IPS-18c (cell line): Measurements from ENCODE around the gene BRI3.

ENCODE experiments used
- H3K4me3 ChIP-seq: 2 replicates; pipeline ENCODE4 v1.7.0; 2013; ENCODE audit warnings: low read depth, mild to moderate bottlenecking, low read length, moderate library complexity; ENCODE audit not compliant: insufficient read depth
- H3K9me3 ChIP-seq: one replicate; pipeline ENCODE4 v1.6.1; 2013; ENCODE audit warnings: mild to moderate bottlenecking, low read length, moderate library complexity; ENCODE audit not compliant: control insufficient read depth, insufficient read depth

BRI3 gene

DNA sequence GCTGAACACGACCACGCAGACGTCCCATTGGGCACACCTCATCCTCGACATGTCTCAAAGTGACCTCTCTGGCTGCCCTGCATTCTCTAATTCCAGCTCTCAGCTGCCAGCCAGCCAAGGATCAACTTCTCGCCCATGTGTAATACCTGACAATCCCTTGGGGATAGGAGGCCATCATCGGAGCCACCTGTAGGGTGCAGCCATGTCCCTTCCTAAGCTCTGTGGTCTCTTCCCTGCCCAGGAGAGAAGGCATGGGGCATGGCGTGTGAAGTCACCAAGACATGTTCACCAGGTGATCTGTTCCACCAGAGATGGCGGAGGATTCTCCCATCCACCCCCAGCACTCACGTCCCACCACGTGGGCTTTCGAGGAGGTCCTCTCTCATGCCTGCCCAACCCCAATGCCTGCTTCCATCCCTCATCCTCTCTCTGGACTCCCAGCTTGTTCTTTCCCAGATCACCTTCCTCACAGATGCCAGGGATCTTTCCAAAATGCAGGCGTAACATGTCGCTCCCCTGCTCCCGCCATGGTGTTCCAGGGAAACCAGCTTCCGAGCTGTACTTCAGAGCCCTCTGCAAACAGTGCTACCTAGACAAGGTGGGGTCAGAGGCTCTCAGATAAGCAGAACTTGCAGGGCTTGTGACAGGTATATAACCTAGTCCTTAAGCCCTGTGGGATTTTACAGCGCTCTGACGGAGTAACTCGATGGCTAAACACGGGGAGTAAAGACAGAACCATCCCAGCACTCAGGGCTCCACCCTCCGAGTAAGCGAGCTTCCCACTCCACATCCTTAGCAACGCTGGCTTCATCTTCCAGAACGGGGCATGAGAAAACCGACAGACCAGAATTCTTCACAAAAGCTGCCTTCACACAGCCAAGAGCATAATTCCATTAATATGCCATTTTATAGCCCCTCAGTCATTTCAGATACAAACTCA, 41.1 kb downstream of the BRI3 start:
- Histone ChIP-seq H3K4me3 (no peak overlapping the region), H3K9me3 (no peaks in the 10 kb centered on the region)

DNA sequence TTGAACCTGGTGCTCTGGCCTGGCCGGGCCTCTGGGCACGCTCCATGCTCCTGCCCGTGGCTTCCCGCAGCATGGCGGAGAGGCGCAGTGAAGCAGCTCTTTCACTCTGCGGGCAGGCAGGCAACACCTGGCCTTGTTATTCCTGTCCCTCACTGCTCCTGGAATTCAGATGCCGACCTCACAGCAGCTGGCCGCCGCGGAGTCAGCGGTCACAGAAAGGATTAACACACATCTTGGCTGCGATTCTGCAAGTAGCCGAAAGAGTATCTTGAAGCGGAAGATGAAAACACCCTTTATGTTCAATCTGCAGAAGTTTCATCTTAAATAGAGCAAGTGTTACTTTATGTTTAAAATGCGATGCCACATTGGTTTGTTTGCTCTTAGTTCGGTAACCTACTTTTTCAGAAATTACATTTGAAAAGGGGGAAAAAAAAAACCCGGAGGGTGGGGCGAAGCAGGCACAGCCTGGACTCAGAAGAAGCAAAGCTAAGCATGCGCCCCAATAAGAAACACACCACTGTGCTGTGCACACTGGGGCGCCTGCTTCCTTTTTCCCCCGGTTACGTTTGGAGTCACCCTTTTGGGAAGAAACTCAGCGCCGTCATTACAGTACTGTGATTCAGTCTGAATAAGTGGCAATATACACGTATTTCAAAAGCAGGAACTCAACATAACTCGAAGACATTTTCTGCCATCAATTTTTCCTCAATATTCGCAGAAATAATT, 42.3 kb downstream of the BRI3 start:
- Histone ChIP-seq H3K9me3 (no peaks in the 10 kb centered on the region), H3K4me3 (no peak overlapping the region)

DNA sequence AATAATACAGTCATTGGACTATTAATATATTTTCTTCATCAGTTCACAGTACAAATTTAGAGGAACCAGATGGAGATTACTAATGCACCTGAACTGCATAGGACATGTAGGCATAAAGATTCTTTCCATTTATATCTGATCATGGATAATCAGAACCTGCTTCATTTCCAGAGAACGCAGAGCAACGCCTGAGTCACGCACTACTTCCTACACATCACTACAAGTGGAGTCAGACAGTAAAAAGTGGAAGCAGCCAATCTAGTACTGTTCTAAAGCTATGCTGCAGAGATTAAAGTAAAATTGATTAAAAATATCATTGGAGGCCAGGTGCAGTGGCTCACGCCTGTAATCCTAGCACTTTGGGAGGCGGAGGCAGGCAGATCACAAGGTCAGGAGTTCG, 43.3 kb downstream of the BRI3 start:
- H3K9me3 ChIP-seq, result no peaks in the 10 kb centered on the region
- H3K4me3 ChIP-seq, result no peak overlapping the region

DNA sequence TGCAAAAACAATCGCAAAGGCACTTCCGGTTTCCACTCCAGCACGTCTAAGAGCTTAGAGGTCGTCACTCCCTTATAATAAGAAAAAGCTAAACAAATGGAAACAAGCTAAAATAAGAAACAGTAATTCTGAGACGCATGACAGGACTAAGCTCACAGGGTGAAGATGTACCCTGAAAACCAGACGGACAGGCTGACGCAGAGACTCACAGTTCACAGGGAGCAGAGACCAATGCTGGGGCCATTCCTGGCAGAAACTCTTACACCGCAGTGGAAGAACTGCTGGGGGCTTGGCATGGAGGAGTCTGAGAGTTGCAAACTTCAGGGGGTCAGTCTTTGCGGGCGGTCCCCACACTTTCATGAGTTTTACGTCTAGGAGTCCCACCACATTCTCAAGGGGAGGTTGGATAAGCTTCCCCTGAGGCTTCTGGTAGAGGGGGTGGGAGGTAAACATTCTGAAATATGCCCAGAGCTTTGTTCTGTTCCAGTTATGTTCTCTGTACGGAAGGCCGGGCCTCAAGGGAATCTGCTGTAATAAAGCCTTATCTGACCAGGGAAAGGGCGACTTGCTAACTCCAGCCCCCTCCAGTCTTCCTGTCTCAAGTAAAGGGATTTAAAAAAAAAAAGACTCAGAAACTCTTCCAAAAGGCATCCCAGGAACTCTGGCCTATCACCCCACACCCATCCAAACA, 47.8 kb downstream of the BRI3 start:
- H3K9me3 ChIP-seq, result no peaks in the 10 kb centered on the region

DNA sequence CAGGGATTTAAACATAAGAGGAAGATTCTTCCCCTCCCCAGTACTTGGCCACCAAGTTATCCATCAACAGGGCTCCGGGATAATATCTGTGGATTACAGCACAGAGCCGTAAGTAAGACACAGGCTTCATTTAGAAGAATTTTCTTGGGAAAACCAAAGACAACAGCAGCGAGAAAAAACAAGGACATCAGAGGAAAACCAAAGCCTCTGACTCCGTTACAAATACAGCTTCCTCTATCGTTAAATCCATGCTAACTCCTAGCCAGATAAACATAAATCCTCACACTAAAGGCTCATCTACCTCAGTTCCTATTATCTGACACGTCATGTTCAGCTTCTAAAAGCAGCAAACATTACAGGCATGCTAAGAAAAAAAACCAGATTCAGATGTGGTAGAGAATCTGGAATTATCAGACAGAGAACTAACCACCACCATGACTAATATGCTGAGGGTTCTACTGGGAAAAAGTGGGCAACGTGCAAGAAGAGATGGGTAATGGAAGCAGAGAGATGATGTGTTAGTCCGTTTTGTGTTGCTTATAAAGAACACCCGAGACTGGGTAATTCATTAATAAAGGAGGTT, 48.4 kb downstream of the BRI3 start:
- no peak overlapping the region for H3K4me3 ChIP-seq
- no peaks in the 10 kb centered on the region for H3K9me3 ChIP-seq

More for the DNA sequence above, 47.8 kb downstream of the BRI3 start:
- H3K4me3 ChIP-seq, result no peak overlapping the region

DNA sequence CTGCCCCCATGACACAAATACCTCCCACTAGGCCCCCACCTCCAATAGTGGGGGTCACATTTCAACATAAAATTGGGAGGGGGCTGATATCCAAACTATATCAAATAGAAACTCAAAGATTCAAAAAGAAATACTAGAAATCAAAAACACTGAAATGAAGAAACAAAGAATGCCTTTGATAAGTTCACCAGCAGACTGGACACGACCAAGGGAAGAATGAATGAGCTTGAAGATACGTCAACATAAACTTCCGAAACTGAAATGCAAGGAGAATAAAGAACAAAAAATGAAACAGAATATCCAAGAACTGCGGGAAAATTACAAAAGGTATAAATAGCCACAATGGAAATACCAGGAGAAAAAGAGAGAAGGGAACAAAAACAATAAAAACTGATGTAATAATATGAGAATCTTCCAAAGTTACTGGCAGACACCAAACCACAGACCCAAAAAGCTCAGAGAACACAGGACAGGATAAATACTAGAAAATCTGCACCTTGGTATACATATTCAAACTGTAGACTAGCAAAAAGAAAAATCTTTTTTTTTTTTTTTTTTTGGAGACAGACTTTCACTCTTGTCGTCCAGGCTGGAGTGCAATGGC, 49.5 kb downstream of the BRI3 start:
- Histone ChIP-seq H3K4me3 (no peak overlapping the region), H3K9me3 (no peaks in the 10 kb centered on the region)

DNA sequence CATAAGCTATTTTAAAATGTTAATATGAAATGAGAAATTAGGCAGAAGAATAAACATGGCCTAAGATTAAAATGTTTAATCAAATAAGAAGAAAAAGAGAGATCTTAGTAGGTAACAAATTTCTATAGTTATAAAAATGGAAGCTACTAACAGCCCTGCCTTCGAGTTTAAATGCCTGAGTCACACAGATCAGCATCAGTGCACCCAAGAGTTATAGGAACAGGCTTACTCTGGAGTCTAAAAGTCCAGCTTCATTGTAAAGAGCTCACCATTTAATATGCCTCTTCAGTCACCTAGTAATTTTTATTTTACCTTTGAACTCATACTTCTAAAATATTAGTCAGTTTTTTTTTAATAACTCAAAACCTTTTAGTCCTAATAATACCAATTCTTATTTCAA, 52.6 kb downstream of the BRI3 start:
- Histone ChIP-seq H3K9me3 (peaks cover under 1% of the 10 kb centered on the region), H3K4me3 (no peak overlapping the region)

DNA sequence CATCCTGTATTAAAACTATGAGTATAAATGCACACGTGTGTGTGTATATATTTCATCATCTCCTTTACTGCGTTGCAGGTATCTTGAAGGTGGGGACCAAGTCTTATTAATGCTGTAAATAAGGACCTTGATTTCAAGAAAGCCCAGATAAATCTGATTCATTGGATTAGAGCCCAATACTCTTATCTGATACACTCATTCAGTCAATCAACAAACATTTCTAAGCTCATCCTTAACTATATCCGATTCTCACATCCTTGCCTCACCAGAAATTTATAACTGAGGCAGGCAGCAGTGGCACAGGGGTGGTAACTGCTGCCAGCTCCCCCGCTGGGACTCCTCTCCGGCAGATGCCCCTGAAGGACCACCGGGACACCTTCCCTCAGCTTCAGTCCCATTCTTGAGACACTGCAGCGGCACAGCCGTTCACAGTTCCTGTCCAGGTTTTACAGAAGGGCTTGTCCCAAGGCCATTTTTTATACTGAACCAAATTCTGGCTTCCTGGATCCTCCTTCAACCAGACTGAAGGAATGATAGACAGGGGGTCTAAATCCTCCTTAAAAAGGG, 54.0 kb downstream of the BRI3 start:
- H3K9me3 ChIP-seq, result peaks cover 2% of the 10 kb centered on the region
- no peak overlapping the region for H3K4me3 ChIP-seq

DNA sequence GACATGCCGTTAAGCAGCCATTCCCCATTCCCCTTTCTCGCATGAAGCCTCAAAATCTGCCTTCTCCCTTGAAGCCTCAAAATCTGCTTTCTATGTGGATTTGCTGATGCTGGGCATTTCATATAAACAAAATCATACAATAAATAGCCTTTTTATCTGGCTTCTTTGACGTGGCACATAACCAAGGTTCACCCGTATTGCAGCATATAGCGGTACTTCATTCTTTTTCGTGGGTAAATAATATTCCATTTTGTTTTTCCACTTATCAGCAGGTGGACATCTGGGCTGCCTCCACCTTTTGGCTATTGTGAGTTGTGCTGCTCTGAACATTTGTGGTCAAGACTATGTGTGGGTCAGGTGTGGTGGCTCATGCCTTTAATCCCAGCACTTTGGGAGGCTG, 57.0 kb downstream of the BRI3 start:
- no peak overlapping the region for H3K4me3 ChIP-seq

DNA sequence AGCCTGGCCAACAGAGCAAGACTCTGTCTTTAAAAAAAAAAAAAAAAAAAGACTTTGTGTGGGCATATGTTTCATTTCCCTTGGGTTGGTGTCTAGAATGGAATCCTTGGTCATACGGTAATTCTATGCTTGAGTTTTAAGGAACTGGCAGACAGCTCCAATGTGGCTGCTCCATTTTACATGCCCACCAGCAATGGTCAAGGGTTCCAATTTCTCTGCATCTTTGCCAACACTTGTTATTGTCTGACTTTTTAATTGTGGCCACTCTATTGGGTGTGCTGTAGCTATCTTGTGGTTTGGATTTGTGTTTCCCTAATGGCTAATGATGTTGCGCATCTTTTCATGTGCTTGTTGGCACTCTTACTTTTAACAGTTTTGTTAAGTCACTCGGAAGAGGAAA, 57.6 kb downstream of the BRI3 start:
- Histone ChIP-seq H3K9me3 (peaks cover 2% of the 10 kb centered on the region), H3K4me3 (no peak overlapping the region)

More for the DNA sequence above, 57.0 kb downstream of the BRI3 start:
- peaks cover 2% of the 10 kb centered on the region for H3K9me3 ChIP-seq

DNA sequence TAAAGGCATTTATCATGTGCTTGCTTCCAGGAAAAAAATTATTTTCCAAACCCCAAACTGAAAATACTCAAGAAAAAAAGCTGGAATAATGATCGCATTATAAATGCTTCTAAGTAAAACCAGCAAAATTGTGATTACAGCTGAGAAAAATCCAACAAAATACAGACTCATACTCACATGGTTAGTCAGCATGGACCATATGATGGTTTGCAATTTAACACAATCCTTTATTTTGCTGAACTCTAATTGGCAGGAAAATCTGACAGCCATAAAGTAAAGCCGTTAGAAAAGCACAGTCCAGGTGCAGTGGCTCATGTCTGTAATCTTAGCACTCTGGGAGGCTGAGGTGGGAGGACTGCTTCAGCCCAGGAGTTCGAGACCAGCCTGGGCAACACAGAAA, 59.6 kb downstream of the BRI3 start:
- Histone ChIP-seq H3K4me3 (no peak overlapping the region), H3K9me3 (peaks cover 2% of the 10 kb centered on the region)
